IgD-negative memory B cell (primary cell): Measurements from ENCODE around the gene RNF151. TPM values are rescaled to one million over a fixed set of nuclear protein-coding genes. Genes with fewer than 3 reads are reported as not detected.
"Not testable (repeated sequence)": the region's sequence is repeated elsewhere in the genome, so short reads cannot be mapped to it uniquely, and the experiment has no call there.

Experiments used
- H3K27ac Mint-ChIP-seq, 3 donors: one replicate each; pipeline ENCODE4 v1.8.0; 2020 to 2022; ENCODE audit warnings: mild to moderate bottlenecking in 3 of 3, mixed read lengths in 3 of 3, moderate library complexity in 1 of 3
- H3K27me3 Mint-ChIP-seq: one replicate; pipeline ENCODE4 v1.8.0; 2021; ENCODE audit warnings: mixed read lengths
- H3K36me3 Mint-ChIP-seq: one replicate; pipeline ENCODE4 v1.8.0; 2020; ENCODE audit warnings: mild to moderate bottlenecking, mixed read lengths
- H3K4me1 Mint-ChIP-seq, 3 donors: one replicate each; pipeline ENCODE4 v1.8.0; 2020 to 2022; ENCODE audit warnings: mixed read lengths in 3 of 3, mild to moderate bottlenecking in 1 of 3
- H3K4me3 Mint-ChIP-seq, 4 donors: one replicate each; pipeline ENCODE4 v1.8.0; 2020 to 2022; ENCODE audit warnings: mild to moderate bottlenecking in 4 of 4, mixed read lengths in 4 of 4, moderate library complexity in 3 of 4
- H3K9me3 Mint-ChIP-seq, 3 donors: one replicate each; pipeline ENCODE4 v1.8.0; 2020 to 2021; ENCODE audit warnings: mixed read lengths in 3 of 3, mild to moderate bottlenecking in 1 of 3
- polyA plus RNA-seq: library from polyadenylated mRNA; unstranded; fragments of 300-500 nt; fragmentation: Illumina TruSeq; gene quantifications from one replicate; pipeline ENCODE4 v1.2.3, GENCODE V29; 2021

Gene RNF151
- polyA plus RNA-seq, 1 donor from 2014 or later = not detected

- Mint-ChIP-seq H3K36me3 (no peaks in the 10 kb centered on the region), H3K27ac (peak within 1 kb of the TSS in 2 of 3 donors; percentile 71 to 74), H3K4me1 (peaks cover 2 to 7% (median 5%) of the 10 kb centered on the region in 3 donors), H3K9me3 (no peaks in the 10 kb centered on the region), H3K27me3 (no peaks in the 10 kb centered on the region), H3K4me3 (peak within 1 kb of the TSS; percentile 88 to 94 (median 93))
These were observed 23.6 kb upstream of the RNF151 start, which contains the start of gene MSRB1 for GRCh38 chr16:1942810-1943726. Gene MSRB1, minus strand, starts transcription at chr16:1943199. Its CDS starts 43 bp downstream, at chr16:1943156.

GRCh38 chr16:1944612-1945199 is 21.9 kb upstream of the RNF151 start:
- Mint-ChIP-seq H3K27me3 (no peaks in the 10 kb centered on the region), H3K36me3 (no peaks in the 10 kb centered on the region), H3K4me1 (peaks cover 2 to 7% (median 5%) of the 10 kb centered on the region in 3 donors), H3K9me3 (no peaks in the 10 kb centered on the region), H3K27ac (peak overlapping the region in 1 of 3 donors; percentile 58), H3K4me3 (peak overlapping the region; percentile 59 to 83 (median 72))

- Mint-ChIP-seq H3K4me1 (peaks cover 2 to 7% (median 5%) of the 10 kb centered on the region in 3 donors), H3K27me3 (peaks cover 2% of the 10 kb centered on the region), H3K4me3 (peak overlapping the region in 1 of 4 donors; percentile 26), H3K9me3 (no peaks in the 10 kb centered on the region), H3K27ac (no peak overlapping the region), H3K36me3 (no peaks in the 10 kb centered on the region)
These were observed 20.9 kb upstream of the RNF151 start for GRCh38 chr16:1945559-1946391.

- Mint-ChIP-seq H3K4me1 (peaks cover 0 to 7% (median 5%) of the 10 kb centered on the region in 3 donors), H3K27ac (no peak overlapping the region), H3K27me3 (peaks cover 2% of the 10 kb centered on the region), H3K4me3 (no peak overlapping the region), H3K36me3 (no peaks in the 10 kb centered on the region), H3K9me3 (no peaks in the 10 kb centered on the region)
These were observed 19.9 kb upstream of the RNF151 start for GRCh38 chr16:1946495-1947368.

- H3K27ac Mint-ChIP-seq = no peak overlapping the region
- H3K27me3 Mint-ChIP-seq = peaks cover 2% of the 10 kb centered on the region
- H3K9me3 Mint-ChIP-seq = no peaks in the 10 kb centered on the region
- H3K36me3 Mint-ChIP-seq = no peaks in the 10 kb centered on the region
- H3K4me1 Mint-ChIP-seq = peaks cover 0 to 7% (median 1%) of the 10 kb centered on the region in 3 donors
- no peak overlapping the region for H3K4me3 Mint-ChIP-seq
These were observed 19.3 kb upstream of the RNF151 start for GRCh38 chr16:1947369-1947670.

GRCh38 chr16:1949507-1949906 is 17.1 kb upstream of the RNF151 start:
- Mint-ChIP-seq H3K36me3 (no peaks in the 10 kb centered on the region), H3K4me3 (no peak overlapping the region), H3K27me3 (peaks cover 2% of the 10 kb centered on the region), H3K9me3 (no peaks in the 10 kb centered on the region), H3K27ac (no peak overlapping the region), H3K4me1 (no peaks in the 10 kb centered on the region)

GRCh38 chr16:1950047-1950446 is 16.6 kb upstream of the RNF151 start:
- Mint-ChIP-seq H3K9me3 (no peaks in the 10 kb centered on the region), H3K36me3 (no peaks in the 10 kb centered on the region)

GRCh38 chr16:1950559-1950958 is 16.1 kb upstream of the RNF151 start:
- Mint-ChIP-seq H3K36me3 (no peaks in the 10 kb centered on the region), H3K4me3 (no peak overlapping the region), H3K9me3 (no peaks in the 10 kb centered on the region), H3K27me3 (peaks cover 2% of the 10 kb centered on the region), H3K4me1 (no peaks in the 10 kb centered on the region), H3K27ac (no peak overlapping the region)

More at GRCh38 chr16:1950047-1950446, 16.6 kb upstream of the RNF151 start:
- Mint-ChIP-seq H3K27me3 (peaks cover 2% of the 10 kb centered on the region), H3K4me3 (no peak overlapping the region), H3K4me1 (no peaks in the 10 kb centered on the region), H3K27ac (no peak overlapping the region)

GRCh38 chr16:1953734-1954133 is 12.9 kb upstream of the RNF151 start:
- Mint-ChIP-seq H3K27ac (no peak overlapping the region), H3K4me3 (no peak overlapping the region), H3K27me3 (peaks cover 2% of the 10 kb centered on the region), H3K36me3 (no peaks in the 10 kb centered on the region), H3K4me1 (no peaks in the 10 kb centered on the region), H3K9me3 (no peaks in the 10 kb centered on the region)

- H3K36me3 Mint-ChIP-seq, H3K4me3 Mint-ChIP-seq, H3K9me3 Mint-ChIP-seq, H3K27me3 Mint-ChIP-seq: not testable (repeated sequence)
- H3K4me1 Mint-ChIP-seq = peaks cover 13 to 15% (median 14%) of the 10 kb centered on the region in 3 donors
- peak overlapping the region in 1 of 3 donors; percentile 65 for H3K27ac Mint-ChIP-seq
These were observed 9.1 kb upstream of the RNF151 start for GRCh38 chr16:1957434-1958142.

- not testable (repeated sequence) for H3K36me3 Mint-ChIP-seq, H3K4me3 Mint-ChIP-seq, H3K9me3 Mint-ChIP-seq, H3K27me3 Mint-ChIP-seq
- Mint-ChIP-seq H3K27ac (peak overlapping the region in 1 of 3 donors; percentile 65), H3K4me1 (peaks cover 13 to 18% (median 15%) of the 10 kb centered on the region in 3 donors)
These were observed 8.5 kb upstream of the RNF151 start for GRCh38 chr16:1958143-1958491.

GRCh38 chr16:1958715-1959268 is 7.9 kb upstream of the RNF151 start:
- Mint-ChIP-seq H3K36me3 (peaks cover 2% of the 10 kb centered on the region), H3K4me1 (peaks cover 17 to 25% (median 20%) of the 10 kb centered on the region in 3 donors), H3K27me3 (peaks cover 4% of the 10 kb centered on the region), H3K4me3 (peak overlapping the region; percentile 38 to 100 (median 94)), H3K27ac (peak overlapping the region; percentile 80 to 100 (median 85)), H3K9me3 (no peaks in the 10 kb centered on the region)

GRCh38 chr16:1959269-1960039 is 7.2 kb upstream of the RNF151 start, which contains the start of gene NDUFB10:
Gene NDUFB10, plus strand, starts transcription at chr16:1959538. Its CDS starts 87 bp downstream, at chr16:1959625.
- no peaks in the 10 kb centered on the region for H3K9me3 Mint-ChIP-seq
- H3K36me3 Mint-ChIP-seq = peaks cover 2% of the 10 kb centered on the region
- H3K27me3 Mint-ChIP-seq = peaks cover 4% of the 10 kb centered on the region
- H3K4me1 Mint-ChIP-seq = peaks cover 19 to 29% (median 20%) of the 10 kb centered on the region in 3 donors
- H3K27ac Mint-ChIP-seq = peak within 1 kb of the TSS; percentile 94 to 100 (median 97)
- H3K4me3 Mint-ChIP-seq = peak within 1 kb of the TSS; percentile 86 to 100 (median 94)
